DLD1 (cell line): ENCODE data around the gene RPSA.
"Not testable (repeated sequence)": the region's sequence is repeated elsewhere in the genome, so short reads cannot be mapped to it uniquely, and the experiment has no call there.

Experiments
- in situ Hi-C: cut with HindIII; loops from 2 replicates; pipeline ENCODE4 v1.10.0; 2017; ENCODE audit warnings: low sequenced_read_pairs

Gene RPSA

DNA sequence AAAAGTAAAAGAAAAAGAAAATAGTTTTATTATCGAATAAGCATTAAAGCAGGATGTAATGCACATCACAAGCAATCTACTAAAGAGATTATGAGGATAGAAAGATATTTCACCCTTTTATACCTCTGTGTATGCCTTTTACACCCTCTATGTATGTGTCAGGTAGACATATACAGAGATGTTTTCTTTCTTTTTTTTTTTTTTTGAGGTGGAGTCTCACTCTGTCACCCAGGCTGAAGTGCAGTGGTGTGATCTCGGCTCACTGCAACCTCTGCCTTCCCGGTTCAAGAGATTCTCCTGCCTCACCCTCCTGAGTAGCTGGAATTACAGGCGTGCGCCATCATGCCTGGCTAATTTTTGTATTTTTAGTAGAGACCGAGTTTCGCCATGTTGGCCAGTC, 47.4 kb downstream of the RPSA start:
- in situ Hi-C loops: not testable (repeated sequence)

- in situ Hi-C loops: no loop called here
Measured at GRCh38 chr3:39454591-39455217, 48.2 kb downstream of the RPSA start.

DNA sequence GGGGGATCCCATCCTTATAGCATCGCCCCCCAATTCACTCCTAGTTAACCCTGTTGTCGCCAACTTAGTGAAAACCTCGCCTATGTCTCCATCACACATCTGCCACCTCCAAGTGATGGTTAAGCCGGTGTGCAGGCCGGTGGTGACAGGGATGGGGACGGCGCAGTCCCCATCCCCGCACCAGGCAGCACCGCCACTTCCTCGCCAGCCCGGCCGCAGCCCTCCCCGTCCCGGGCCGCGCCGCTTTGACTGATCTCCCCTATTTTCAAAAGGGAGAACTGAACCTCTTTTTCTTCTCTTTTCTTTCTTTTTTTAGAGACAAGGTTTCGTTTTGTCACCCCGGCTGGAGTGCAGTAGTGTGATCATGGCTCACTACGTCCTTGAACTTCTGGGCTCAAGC, 49.6 kb downstream of the RPSA start:
- in situ Hi-C loops: no loop called here

- in situ Hi-C loops: no loop called here
Measured at GRCh38 chr3:39457361-39457760, 50.8 kb downstream of the RPSA start.

DNA sequence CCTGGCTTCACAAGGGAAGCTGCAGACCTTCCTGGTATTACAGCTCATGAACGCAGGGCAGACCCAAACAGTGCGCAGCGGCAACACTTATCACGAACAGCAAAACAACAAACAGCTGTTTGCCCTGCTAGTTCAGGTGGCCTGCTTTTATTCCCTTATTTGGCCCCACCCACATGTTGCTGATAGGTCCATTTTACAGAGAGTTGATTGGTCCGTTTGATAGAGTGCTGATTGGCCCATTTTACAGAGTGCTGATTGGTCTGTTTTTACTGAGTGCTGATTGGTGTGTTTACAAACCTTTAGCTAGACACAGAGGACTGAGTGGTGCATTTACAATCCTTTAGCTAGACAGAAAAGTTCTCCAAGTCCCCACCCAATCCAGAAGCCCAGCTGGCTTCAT, 52.1 kb downstream of the RPSA start:
- in situ Hi-C loops: not testable (repeated sequence)

GRCh38 chr3:39460677-39461076, 54.2 kb downstream of the RPSA start:
- in situ Hi-C loops: no loop called here
